CD4-positive, alpha-beta memory T cell (primary cell): Measurements from ENCODE around the gene MID1. TPM values are rescaled to one million over a fixed set of nuclear protein-coding genes. Genes with fewer than 3 reads are reported as not detected.

Experiments
- CTCF ChIA-PET: fragments of 350-600 bp; sonication (Branson Sonifier 250); formaldehyde crosslinking; loops from one replicate; lab custom pipeline; 2021; ENCODE audit warnings: inconsistent platforms; ENCODE audit not compliant: partially characterized antibody; lab: Charles Lee
- POLR2A ChIA-PET: fragments of 350-600 bp; sonication (Branson Sonifier 250); formaldehyde crosslinking; loops from one replicate; lab custom pipeline; 2021; ENCODE audit not compliant: partially characterized antibody; lab: Charles Lee
- DNase-seq, 5 donors: peaks; one replicate each; pipeline versions ENCODE4 v3.0.0 to v3.0.0-alpha.2; 2020 to 2022; ENCODE audit warnings: mixed read lengths in 1 of 5
- H3K27ac ChIP-seq: one replicate; pipeline ENCODE4 v1.7.0; 2013; ENCODE audit warnings: low read depth, low read length
- H3K27me3 ChIP-seq: 2 replicates; pipeline ENCODE4 v1.7.0; 2013; ENCODE audit warnings: mild to moderate bottlenecking, low read length, moderate library complexity; ENCODE audit not compliant: insufficient read depth
- H3K36me3 ChIP-seq: 2 replicates; pipeline ENCODE4 v1.7.0; 2013; ENCODE audit warnings: mild to moderate bottlenecking, low read length, moderate library complexity; ENCODE audit not compliant: insufficient read depth
- H3K4me1 ChIP-seq: 2 replicates; pipeline ENCODE4 v1.7.0; 2013; ENCODE audit warnings: mild to moderate bottlenecking, low read length, moderate library complexity; ENCODE audit not compliant: insufficient read depth
- H3K4me3 ChIP-seq, 2 donors: one replicate each; pipeline ENCODE4 v1.7.0; 2013; ENCODE audit warnings: low read length in 2 of 2, mild to moderate bottlenecking in 1 of 2
- H3K9me3 ChIP-seq, 2 donors: one replicate each; pipeline ENCODE4 v1.7.0; 2013; ENCODE audit warnings: low read length in 2 of 2, control low read depth in 1 of 2; ENCODE audit not compliant: control insufficient read depth in 1 of 2
- H3K27ac Mint-ChIP-seq, 7 donors: one replicate each; pipeline ENCODE4 v1.8.0; 2020 to 2021; ENCODE audit warnings: mixed read lengths in 7 of 7, mild to moderate bottlenecking in 6 of 7, inconsistent platforms in 3 of 7, moderate library complexity in 3 of 7
- H3K27me3 Mint-ChIP-seq, 2 donors: one replicate each; pipeline ENCODE4 v1.8.0; 2020 to 2021; ENCODE audit warnings: mixed read lengths in 2 of 2
- H3K36me3 Mint-ChIP-seq, 2 donors: one replicate each; pipeline ENCODE4 v1.8.0; 2020 to 2021; ENCODE audit warnings: mixed read lengths in 2 of 2, inconsistent platforms in 1 of 2, mild to moderate bottlenecking in 1 of 2
- H3K4me1 Mint-ChIP-seq, 4 donors: one replicate each; pipeline ENCODE4 v1.8.0; 2020 to 2021; ENCODE audit warnings: mixed read lengths in 4 of 4, mild to moderate bottlenecking in 1 of 4
- H3K4me3 Mint-ChIP-seq, 8 donors: one replicate each; pipeline ENCODE4 v1.8.0; 2020 to 2021; ENCODE audit warnings: mixed read lengths in 8 of 8, mild to moderate bottlenecking in 7 of 8, moderate library complexity in 6 of 8, inconsistent platforms in 3 of 8
- H3K9me3 Mint-ChIP-seq, 8 donors: one replicate each; pipeline ENCODE4 v1.8.0; 2020 to 2021; ENCODE audit warnings: mixed read lengths in 8 of 8, mild to moderate bottlenecking in 5 of 8, inconsistent platforms in 3 of 8, moderate library complexity in 1 of 8
- intact Hi-C: fragments of 100-400 bp; cut with micrococcal nuclease; formaldehyde crosslinking; loops from one replicate; pipeline ENCODE4 v1.15.1; 2023
- polyA plus RNA-seq, 2 donors: library from polyadenylated mRNA; unstranded; fragments of 300-500 nt; fragmentation: Illumina TruSeq; gene quantifications; one replicate each; pipeline ENCODE4 v1.2.3, GENCODE V29; 2021
- total RNA-seq, 2 experiments: library from RNA; stranded (reverse); gene quantifications; one replicate each; pipeline ENCODE4 v1.2.3, GENCODE V29; 2021

The MID1 gene
- total and polyA plus RNA-seq, 4 experiments from 2014 or later, result not detected

DNA sequence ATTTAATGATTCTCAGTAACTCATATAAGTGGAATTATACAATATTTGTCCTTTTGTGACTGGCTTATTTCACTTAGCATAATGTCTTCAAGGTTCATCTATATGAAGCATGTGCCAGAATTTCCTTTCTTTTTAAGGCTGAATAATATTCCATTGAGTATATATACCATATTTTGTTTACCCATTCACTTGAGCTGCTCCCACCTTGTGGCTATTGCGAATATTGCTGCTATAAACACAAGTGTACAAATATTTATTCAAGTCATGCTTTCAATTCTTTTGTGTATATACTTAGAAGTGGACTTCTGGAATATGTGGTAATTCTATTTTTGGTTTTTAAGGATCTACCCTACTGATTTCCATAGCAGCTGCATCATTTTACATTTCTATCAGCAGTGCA, 219.1 kb downstream of the MID1 start:
- Histone ChIP-seq H3K27ac (no peak overlapping the region), H3K9me3 (no peaks in the 10 kb centered on the region), H3K27me3 (no peaks in the 10 kb centered on the region), H3K36me3 (no peaks in the 10 kb centered on the region), H3K4me1 (no peaks in the 10 kb centered on the region), H3K4me3 (no peak overlapping the region)
- no peak for DNase-seq
- peaks cover 0 to 6% (median 1%) of the 10 kb centered on the region in 8 donors for H3K9me3 Mint-ChIP-seq
- ChIA-PET CTCF (no interaction called here), POLR2A (no interaction called here)
- no peaks in the 10 kb centered on the region for H3K27me3 Mint-ChIP-seq
- no peaks in the 10 kb centered on the region for H3K4me1 Mint-ChIP-seq
- H3K36me3 Mint-ChIP-seq, result no peaks in the 10 kb centered on the region
- intact Hi-C loops, result no loop called here
- no peak overlapping the region for H3K4me3 Mint-ChIP-seq
- no peak overlapping the region for H3K27ac Mint-ChIP-seq

DNA sequence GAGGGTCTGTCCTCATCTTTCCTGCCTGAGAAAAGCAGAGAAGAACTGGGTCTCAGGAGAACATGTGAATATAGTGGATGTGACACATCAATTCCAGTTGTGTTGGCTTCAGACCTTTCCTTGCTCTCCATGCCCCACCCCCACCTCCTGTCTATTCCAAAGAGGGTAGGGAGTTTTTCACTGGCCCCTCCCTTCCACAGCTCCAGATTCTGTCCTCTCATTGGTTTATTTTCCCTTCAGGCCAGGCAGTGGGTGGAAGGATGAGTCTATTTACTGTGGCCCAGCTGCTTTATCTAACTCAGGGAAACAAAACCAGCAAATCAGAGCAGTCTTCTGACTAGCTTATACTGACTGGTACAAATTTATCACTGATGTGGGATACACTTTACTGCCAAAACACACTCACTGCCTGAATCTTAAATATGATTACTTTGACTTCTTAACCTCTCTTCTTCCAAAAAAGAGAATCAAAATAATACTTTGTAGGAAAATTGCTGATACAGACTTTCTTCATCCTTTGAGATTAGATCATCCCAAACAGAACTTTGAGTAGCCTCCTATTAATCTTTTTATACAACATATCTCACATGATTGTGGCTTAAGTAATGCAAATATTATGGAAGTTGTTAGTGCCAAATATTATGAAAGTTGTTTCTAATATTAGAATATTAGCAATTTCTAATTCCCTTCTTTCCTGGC, 221.2 kb downstream of the MID1 start:
- CTCF ChIA-PET, result no interaction called here
- no peak overlapping the region for H3K27ac Mint-ChIP-seq
- no peak for DNase-seq
- POLR2A ChIA-PET, result no interaction called here
- H3K4me1 Mint-ChIP-seq, result no peaks in the 10 kb centered on the region
- Histone ChIP-seq H3K36me3 (no peaks in the 10 kb centered on the region), H3K4me3 (no peak overlapping the region), H3K27me3 (no peaks in the 10 kb centered on the region), H3K27ac (no peak overlapping the region), H3K4me1 (no peaks in the 10 kb centered on the region), H3K9me3 (no peaks in the 10 kb centered on the region)
- intact Hi-C loops, result no loop called here
- peaks cover 0 to 12% (median 1%) of the 10 kb centered on the region in 8 donors for H3K9me3 Mint-ChIP-seq
- H3K27me3 Mint-ChIP-seq, result no peaks in the 10 kb centered on the region
- no peaks in the 10 kb centered on the region for H3K36me3 Mint-ChIP-seq
- no peak overlapping the region for H3K4me3 Mint-ChIP-seq

DNA sequence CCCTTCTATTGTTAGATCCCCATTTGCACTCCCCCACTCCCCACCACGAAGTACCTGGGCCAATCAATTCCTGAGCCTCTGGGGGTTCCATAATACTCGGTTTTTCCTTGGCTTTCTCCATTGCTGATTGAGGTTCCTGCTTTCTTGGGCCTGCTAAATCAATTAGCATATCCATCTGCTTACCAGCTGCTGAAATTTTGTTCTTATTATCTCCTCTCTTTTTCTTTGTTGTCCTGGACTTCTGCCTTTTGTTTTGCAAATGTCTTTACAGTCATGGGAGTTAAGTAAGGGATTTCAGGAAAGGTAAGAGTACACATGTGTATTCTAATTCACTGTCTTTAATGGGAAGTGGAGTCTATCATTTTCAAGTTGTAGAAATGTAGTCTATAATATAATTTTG, 222.2 kb downstream of the MID1 start:
- no peaks in the 10 kb centered on the region for H3K27me3 ChIP-seq
- H3K27ac ChIP-seq, result no peak overlapping the region
- no peaks in the 10 kb centered on the region for H3K36me3 ChIP-seq
- ChIA-PET POLR2A (no interaction called here), CTCF (no interaction called here)
- H3K4me3 ChIP-seq, result no peak overlapping the region
- Mint-ChIP-seq H3K27ac (no peak overlapping the region), H3K36me3 (no peaks in the 10 kb centered on the region), H3K4me3 (no peak overlapping the region), H3K4me1 (no peaks in the 10 kb centered on the region), H3K9me3 (peaks cover 0 to 8% (median 1%) of the 10 kb centered on the region in 8 donors), H3K27me3 (no peaks in the 10 kb centered on the region)
- intact Hi-C loops, result no loop called here
- no peaks in the 10 kb centered on the region for H3K4me1 ChIP-seq
- DNase-seq, result no peak
- H3K9me3 ChIP-seq, result no peaks in the 10 kb centered on the region

DNA sequence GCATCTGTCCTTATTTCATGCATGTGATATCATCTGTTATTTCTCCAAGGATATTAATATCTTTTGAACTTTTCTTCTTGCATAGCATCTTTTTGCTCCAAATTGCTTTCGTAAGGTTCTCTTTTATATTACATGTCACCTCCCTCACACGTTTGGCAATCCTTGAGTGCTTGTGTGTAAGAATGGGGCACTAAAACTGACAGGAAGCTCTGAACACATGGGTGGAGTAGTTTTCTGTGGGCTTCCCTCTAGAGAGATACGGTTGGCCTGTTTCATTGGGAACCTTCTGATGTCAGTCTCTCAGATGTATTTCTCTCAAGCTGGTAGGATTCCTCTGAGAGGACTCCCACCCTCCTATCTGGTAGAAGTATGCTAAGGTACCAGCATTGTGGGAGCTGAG, 223.0 kb downstream of the MID1 start:
- no peak overlapping the region for H3K4me3 ChIP-seq
- Mint-ChIP-seq H3K4me1 (no peaks in the 10 kb centered on the region), H3K27ac (no peak overlapping the region), H3K36me3 (no peaks in the 10 kb centered on the region), H3K9me3 (peaks cover 0 to 7% (median 1%) of the 10 kb centered on the region in 8 donors), H3K27me3 (no peaks in the 10 kb centered on the region), H3K4me3 (no peak overlapping the region)
- H3K4me1 ChIP-seq, result no peaks in the 10 kb centered on the region
- no peaks in the 10 kb centered on the region for H3K36me3 ChIP-seq
- no peaks in the 10 kb centered on the region for H3K27me3 ChIP-seq
- no peaks in the 10 kb centered on the region for H3K9me3 ChIP-seq
- intact Hi-C loops, result no loop called here
- no peak overlapping the region for H3K27ac ChIP-seq
- ChIA-PET CTCF (no interaction called here), POLR2A (no interaction called here)
- no peak for DNase-seq

- H3K4me1 ChIP-seq, result no peaks in the 10 kb centered on the region
- H3K36me3 ChIP-seq, result no peaks in the 10 kb centered on the region
- no peaks in the 10 kb centered on the region for H3K36me3 Mint-ChIP-seq
- intact Hi-C loops, result no loop called here
- no peak overlapping the region for H3K27ac Mint-ChIP-seq
- no peak overlapping the region for H3K27ac ChIP-seq
- H3K4me3 ChIP-seq, result no peak overlapping the region
- ChIA-PET POLR2A (no interaction called here), CTCF (no interaction called here)
- H3K27me3 Mint-ChIP-seq, result no peaks in the 10 kb centered on the region
- no peaks in the 10 kb centered on the region for H3K9me3 ChIP-seq
- peaks cover 0 to 7% (median 2%) of the 10 kb centered on the region in 8 donors for H3K9me3 Mint-ChIP-seq
- H3K4me1 Mint-ChIP-seq, result no peaks in the 10 kb centered on the region
- H3K4me3 Mint-ChIP-seq, result no peak overlapping the region
- no peaks in the 10 kb centered on the region for H3K27me3 ChIP-seq
- no peak for DNase-seq
These were observed 224.7 kb downstream of the MID1 start for GRCh38 chrX:10395643-10396042.
